Kidney (tissue), 14 donors: ENCODE results near the gene TMEM52. TPM values are rescaled to one million over a fixed set of nuclear protein-coding genes. Genes with fewer than 3 reads are reported as not detected.

Source experiments
- DNase-seq, 5 donors: peaks; one replicate each; pipeline ENCODE4 v3.0.0-alpha.2; 2013 to 2020
- FAIRE-seq: peaks from 2 replicates; lab custom pipeline; 2012; peaks lifted over from hg19 to GRCh38; lab: Jason Lieb, UNC
- H3K27ac ChIP-seq, 2 donors: one replicate each; pipeline ENCODE4 v1.7.0; 2013; ENCODE audit warnings: low read depth in 2 of 2, low read length in 2 of 2, inconsistent platforms in 1 of 2
- H3K27me3 ChIP-seq: one replicate; pipeline ENCODE4 v1.7.1; 2013; ENCODE audit warnings: low read length, inconsistent platforms; ENCODE audit not compliant: control insufficient read depth, insufficient read depth
- H3K36me3 ChIP-seq, 3 donors: one replicate each; pipeline versions ENCODE4 v1.7.0 to v1.7.1; 2013; ENCODE audit warnings: low read length in 3 of 3, control low read depth in 1 of 3, inconsistent platforms in 1 of 3; ENCODE audit not compliant: insufficient read depth in 3 of 3, control insufficient read depth in 2 of 3
- H3K4me1 ChIP-seq, 3 donors: one replicate each; pipeline versions ENCODE4 v1.7.0 to v1.7.1; 2013; ENCODE audit warnings: low read length in 3 of 3, inconsistent platforms in 1 of 3, low read depth in 1 of 3; ENCODE audit not compliant: control insufficient read depth in 2 of 3, insufficient read depth in 2 of 3
- H3K4me3 ChIP-seq, 3 donors: one replicate each; pipeline versions ENCODE4 v1.7.0 to v1.8.1; 2013; ENCODE audit warnings: low read length in 3 of 3, control low read depth in 1 of 3, inconsistent platforms in 1 of 3
- H3K9ac ChIP-seq, 3 donors: one replicate each; pipeline versions ENCODE4 v1.7.0 to v1.7.1; 2013; ENCODE audit warnings: low read length in 3 of 3, control low read depth in 1 of 3, inconsistent platforms in 1 of 3
- H3K9me3 ChIP-seq, 3 donors: one replicate each; pipeline versions ENCODE4 v1.7.0 to v1.7.1; 2013; ENCODE audit warnings: low read length in 3 of 3, control low read depth in 1 of 3, inconsistent platforms in 1 of 3; ENCODE audit not compliant: control insufficient read depth in 2 of 3, insufficient read depth in 1 of 3
- CTCF ChIP-seq: IDR thresholded peaks from 3 replicates; pipeline ENCODE4 v1.5.1; 2012; ENCODE audit warnings: mild to moderate bottlenecking, moderate library complexity, borderline replicate concordance; ENCODE audit not compliant: insufficient read depth; ENCODE audit errors: extremely low read depth
- intact Hi-C: fragments of 100-400 bp; cut with DNase I; formaldehyde crosslinking; loops from one replicate; pipeline ENCODE4 v1.11.1; 2022
- polyA plus RNA-seq: library from polyadenylated mRNA; stranded (reverse); fragments of 350-450 nt; fragmentation: Illumina TruSeq; extraction: RNeasy Lipid Tissue Mini Kit (QIAGEN cat#74804); gene quantifications from one replicate; pipeline ENCODE4 v1.2.3, GENCODE V29; 2014; ENCODE audit warnings: low read depth, low replicate concordance; ENCODE audit not compliant: insufficient read depth
- total RNA-seq: library from RNA; stranded (reverse); fragmentation: NEBNext Ultra II Directional; extraction: Animal tissue kit (Norgen Biotek cat#: 25700); gene quantifications from one replicate; pipeline ENCODE4 v1.2.1, GENCODE V29; 2021
- donor health status: control.
- donor health status: control.
- donor health status: control.
- donor health status: control.
- donor health status: control.
- donor health status: DM: yes; HTN: yes; CAD: no.
- donor health status: Normal renal cell carcinoma (clear cell type).

TMEM52 gene
- total and polyA plus RNA-seq, 2 donors from 2014 or later = 0.50 to 5.1 TPM

- FAIRE-seq = no peak
- no peaks in the 10 kb centered on the region for H3K27me3 ChIP-seq
- no peaks in the 10 kb centered on the region for H3K9me3 ChIP-seq
- H3K4me1 ChIP-seq = peaks cover 0 to 7% (median 7%) of the 10 kb centered on the region in 3 donors
- no peak overlapping the region for H3K9ac ChIP-seq
- no peak for TF ChIP-seq CTCF
- peak in 1 of 5 donors; percentile 41 for DNase-seq
- no peaks in the 10 kb centered on the region for H3K36me3 ChIP-seq
- no peak overlapping the region for H3K27ac ChIP-seq
- H3K4me3 ChIP-seq = no peak overlapping the region
- intact Hi-C loops = no loop called here
Observed at GRCh38 chr1:1945782-1946393, 26.8 kb upstream of the TMEM52 start.

- Histone ChIP-seq H3K9me3 (no peaks in the 10 kb centered on the region), H3K4me1 (peaks cover 0 to 7% (median 7%) of the 10 kb centered on the region in 3 donors), H3K9ac (no peak overlapping the region), H3K4me3 (peak overlapping the region in 2 of 3 donors; percentile 22 to 42), H3K27ac (no peak overlapping the region), H3K27me3 (no peaks in the 10 kb centered on the region), H3K36me3 (no peaks in the 10 kb centered on the region)
- intact Hi-C loops = no loop called here
- TF ChIP-seq CTCF = peak; percentile 78
- DNase-seq (peak; percentile 45 to 79 (median 61)), FAIRE-seq (no peak)
Observed at GRCh38 chr1:1943834-1944570, 24.9 kb upstream of the TMEM52 start.

- Histone ChIP-seq H3K4me3 (no peak overlapping the region), H3K27me3 (no peaks in the 10 kb centered on the region), H3K27ac (no peak overlapping the region), H3K4me1 (peaks cover 0 to 7% (median 7%) of the 10 kb centered on the region in 3 donors), H3K9me3 (no peaks in the 10 kb centered on the region), H3K36me3 (no peaks in the 10 kb centered on the region), H3K9ac (no peak overlapping the region)
- peak in 2 of 5 donors; percentile 39 to 78 for DNase-seq
- no peak for FAIRE-seq
- TF ChIP-seq CTCF = no peak
- intact Hi-C loops = no loop called here
Observed at GRCh38 chr1:1942753-1943656, 23.9 kb upstream of the TMEM52 start.
